Gastrocnemius medialis (tissue), 4 donors: ENCODE data around the gene FUZ.

Experiments used
- POLR2A ChIP-seq, 2 donors: fragments of 450-650 bp; IDR thresholded peaks; one replicate each; pipeline ENCODE4 v1.6.1; 2017; ENCODE audit warnings: antibody characterized with exemption in 2 of 2, mild to moderate bottlenecking in 2 of 2, moderate library complexity in 2 of 2
- TF ChIP-seq, protein P1 (sequence below), 5 experiments: fragments of 450-650 bp in 3 of 5; fragments of 200-600 bp in 2 of 5; sonication (generic) in 2 of 5; IDR thresholded peaks in 4 of 5; conservative IDR thresholded peaks in 1 of 5; 1 replicate in 4 of 5; 2 replicates in 1 of 5; pipeline ENCODE4 v1.5.1; 2016 to 2019; ENCODE audit warnings: antibody characterized with exemption in 5 of 5, mild to moderate bottlenecking in 3 of 5, moderate library complexity in 3 of 5

DNA sequence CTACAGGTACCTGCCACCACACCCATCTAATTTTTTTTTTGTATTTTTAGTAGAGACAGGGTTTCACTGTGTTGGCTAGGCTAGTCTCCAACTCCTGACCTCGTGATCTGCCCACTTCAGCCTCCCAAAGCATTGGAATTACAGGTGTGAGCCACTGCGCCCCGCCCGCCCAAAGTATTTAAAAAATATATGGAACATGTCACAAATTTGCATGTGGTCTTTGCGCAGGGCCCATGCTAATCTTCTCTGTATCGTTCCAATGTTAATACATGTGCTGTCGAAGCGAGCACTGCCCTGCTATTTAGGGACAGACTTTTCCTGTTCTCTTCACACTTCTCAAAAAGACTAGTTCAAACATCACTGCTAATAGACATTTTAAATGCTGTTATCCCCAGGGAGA is 48.8 kb downstream of the FUZ start:
- TF ChIP-seq, protein P1, sequence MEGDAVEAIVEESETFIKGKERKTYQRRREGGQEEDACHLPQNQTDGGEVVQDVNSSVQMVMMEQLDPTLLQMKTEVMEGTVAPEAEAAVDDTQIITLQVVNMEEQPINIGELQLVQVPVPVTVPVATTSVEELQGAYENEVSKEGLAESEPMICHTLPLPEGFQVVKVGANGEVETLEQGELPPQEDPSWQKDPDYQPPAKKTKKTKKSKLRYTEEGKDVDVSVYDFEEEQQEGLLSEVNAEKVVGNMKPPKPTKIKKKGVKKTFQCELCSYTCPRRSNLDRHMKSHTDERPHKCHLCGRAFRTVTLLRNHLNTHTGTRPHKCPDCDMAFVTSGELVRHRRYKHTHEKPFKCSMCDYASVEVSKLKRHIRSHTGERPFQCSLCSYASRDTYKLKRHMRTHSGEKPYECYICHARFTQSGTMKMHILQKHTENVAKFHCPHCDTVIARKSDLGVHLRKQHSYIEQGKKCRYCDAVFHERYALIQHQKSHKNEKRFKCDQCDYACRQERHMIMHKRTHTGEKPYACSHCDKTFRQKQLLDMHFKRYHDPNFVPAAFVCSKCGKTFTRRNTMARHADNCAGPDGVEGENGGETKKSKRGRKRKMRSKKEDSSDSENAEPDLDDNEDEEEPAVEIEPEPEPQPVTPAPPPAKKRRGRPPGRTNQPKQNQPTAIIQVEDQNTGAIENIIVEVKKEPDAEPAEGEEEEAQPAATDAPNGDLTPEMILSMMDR (IDR thresholded peaks at IDR 0.05 in 4 of 5, conservative IDR thresholded peaks at IDR 0.05 in 1 of 5), result no peak
- no peak for TF ChIP-seq POLR2A (IDR thresholded peaks at IDR 0.05)
